B cell (primary cell): ENCODE measurements around the gene P2RY14.

Experiments
- EZH2 ChIP-seq: IDR thresholded peaks from 2 replicates; pipeline ENCODE4 v1.6.1; 2012; ENCODE audit warnings: borderline replicate concordance, low read depth, mild to moderate bottlenecking, moderate library complexity, low read length; ENCODE audit not compliant: insufficient read depth, poor library complexity, severe bottlenecking
- TF ChIP-seq, protein P1 (sequence below): fragments of 200-600 bp; IDR thresholded peaks from one replicate; pipeline ENCODE4 v1.8.0; 2022; ENCODE audit warnings: antibody characterized with exemption, mild to moderate bottlenecking

DNA sequence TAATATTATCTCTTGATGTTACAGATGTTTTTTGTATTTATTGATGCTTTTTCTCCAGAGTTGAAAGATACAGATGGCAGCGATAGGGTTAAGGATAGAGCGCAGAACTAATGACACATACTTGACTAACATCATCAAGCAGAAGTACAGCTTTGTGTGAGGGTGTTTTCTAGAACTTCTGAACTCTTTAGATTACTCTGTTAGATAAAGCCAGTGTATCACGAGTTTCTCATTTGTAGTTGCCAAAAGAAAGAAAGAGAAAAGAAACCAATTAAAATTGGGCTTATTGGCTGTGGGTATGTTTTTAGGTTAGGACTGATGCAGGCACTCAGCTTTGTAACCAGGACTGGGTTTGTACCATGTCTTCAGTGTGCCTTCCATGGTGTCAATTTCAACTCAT is 68.7 kb downstream of the P2RY14 start:
- TF ChIP-seq, protein P1, sequence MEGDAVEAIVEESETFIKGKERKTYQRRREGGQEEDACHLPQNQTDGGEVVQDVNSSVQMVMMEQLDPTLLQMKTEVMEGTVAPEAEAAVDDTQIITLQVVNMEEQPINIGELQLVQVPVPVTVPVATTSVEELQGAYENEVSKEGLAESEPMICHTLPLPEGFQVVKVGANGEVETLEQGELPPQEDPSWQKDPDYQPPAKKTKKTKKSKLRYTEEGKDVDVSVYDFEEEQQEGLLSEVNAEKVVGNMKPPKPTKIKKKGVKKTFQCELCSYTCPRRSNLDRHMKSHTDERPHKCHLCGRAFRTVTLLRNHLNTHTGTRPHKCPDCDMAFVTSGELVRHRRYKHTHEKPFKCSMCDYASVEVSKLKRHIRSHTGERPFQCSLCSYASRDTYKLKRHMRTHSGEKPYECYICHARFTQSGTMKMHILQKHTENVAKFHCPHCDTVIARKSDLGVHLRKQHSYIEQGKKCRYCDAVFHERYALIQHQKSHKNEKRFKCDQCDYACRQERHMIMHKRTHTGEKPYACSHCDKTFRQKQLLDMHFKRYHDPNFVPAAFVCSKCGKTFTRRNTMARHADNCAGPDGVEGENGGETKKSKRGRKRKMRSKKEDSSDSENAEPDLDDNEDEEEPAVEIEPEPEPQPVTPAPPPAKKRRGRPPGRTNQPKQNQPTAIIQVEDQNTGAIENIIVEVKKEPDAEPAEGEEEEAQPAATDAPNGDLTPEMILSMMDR, result no peak
- no peak for TF ChIP-seq EZH2
